C4-2B (cell line): ENCODE measurements around the gene HPS3.

Source experiments
- ZFX ChIP-seq: fragments of 450-650 bp; IDR thresholded peaks from 2 replicates; pipeline ENCODE4 v1.6.1; 2017
- TF ChIP-seq, protein P1 (sequence below): fragments of 450-650 bp; conservative IDR thresholded peaks from 2 replicates; pipeline ENCODE4 v1.5.1; 2017; ENCODE audit warnings: mild to moderate bottlenecking

DNA sequence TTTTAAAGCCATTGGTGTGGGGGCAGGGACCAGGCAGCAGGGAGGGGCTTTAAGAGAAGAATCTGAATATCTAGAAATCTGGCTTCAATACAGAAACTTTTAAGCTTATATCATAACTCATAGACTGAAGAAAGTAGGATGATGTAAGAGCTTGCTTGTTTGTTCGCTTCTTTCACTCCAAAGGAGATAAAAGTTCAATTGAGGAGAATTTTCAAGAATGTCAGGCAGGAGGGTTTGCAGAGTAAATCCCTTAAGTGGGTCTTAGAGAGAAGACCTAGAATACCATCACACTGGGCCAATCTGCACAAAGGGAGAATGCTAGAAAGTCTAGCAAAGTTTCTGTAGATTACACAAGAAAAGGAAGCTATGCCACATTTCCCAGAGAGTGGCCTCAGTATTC, 39.0 kb upstream of the HPS3 start:
- TF ChIP-seq, protein P1, sequence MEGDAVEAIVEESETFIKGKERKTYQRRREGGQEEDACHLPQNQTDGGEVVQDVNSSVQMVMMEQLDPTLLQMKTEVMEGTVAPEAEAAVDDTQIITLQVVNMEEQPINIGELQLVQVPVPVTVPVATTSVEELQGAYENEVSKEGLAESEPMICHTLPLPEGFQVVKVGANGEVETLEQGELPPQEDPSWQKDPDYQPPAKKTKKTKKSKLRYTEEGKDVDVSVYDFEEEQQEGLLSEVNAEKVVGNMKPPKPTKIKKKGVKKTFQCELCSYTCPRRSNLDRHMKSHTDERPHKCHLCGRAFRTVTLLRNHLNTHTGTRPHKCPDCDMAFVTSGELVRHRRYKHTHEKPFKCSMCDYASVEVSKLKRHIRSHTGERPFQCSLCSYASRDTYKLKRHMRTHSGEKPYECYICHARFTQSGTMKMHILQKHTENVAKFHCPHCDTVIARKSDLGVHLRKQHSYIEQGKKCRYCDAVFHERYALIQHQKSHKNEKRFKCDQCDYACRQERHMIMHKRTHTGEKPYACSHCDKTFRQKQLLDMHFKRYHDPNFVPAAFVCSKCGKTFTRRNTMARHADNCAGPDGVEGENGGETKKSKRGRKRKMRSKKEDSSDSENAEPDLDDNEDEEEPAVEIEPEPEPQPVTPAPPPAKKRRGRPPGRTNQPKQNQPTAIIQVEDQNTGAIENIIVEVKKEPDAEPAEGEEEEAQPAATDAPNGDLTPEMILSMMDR: no peak
- no peak for TF ChIP-seq ZFX
